Liver (tissue), 9 donors: ENCODE measurements around the gene OR4B1. TPM values are rescaled to one million over a fixed set of nuclear protein-coding genes. Genes with fewer than 3 reads are reported as not detected.

Source experiments
- DNase-seq: peaks from one replicate; pipeline ENCODE4 v3.0.0-alpha.2; 2017; ENCODE audit warnings: low spot score
- H3K27ac ChIP-seq, 2 donors: one replicate each; pipeline ENCODE4 v1.7.0; 2013; ENCODE audit warnings: inconsistent platforms in 2 of 2, low read length in 2 of 2, control low read depth in 1 of 2, low read depth in 1 of 2, mild to moderate bottlenecking in 1 of 2
- H3K27me3 ChIP-seq, 4 donors: one replicate each; pipeline versions ENCODE4 v1.6.1 to v1.7.0; 2013; ENCODE audit warnings: low read length in 3 of 4, inconsistent platforms in 1 of 4, mild to moderate bottlenecking in 1 of 4, moderate library complexity in 1 of 4; ENCODE audit not compliant: control insufficient read depth in 4 of 4, insufficient read depth in 4 of 4
- H3K36me3 ChIP-seq, 4 donors: one replicate each; pipeline versions ENCODE4 v1.6.1 to v1.7.0; 2013; ENCODE audit warnings: low read length in 3 of 4, mild to moderate bottlenecking in 3 of 4, low read depth in 1 of 4, moderate library complexity in 1 of 4; ENCODE audit not compliant: control insufficient read depth in 4 of 4, insufficient read depth in 3 of 4
- H3K4me1 ChIP-seq, 4 donors: one replicate each; pipeline versions ENCODE4 v1.6.1 to v1.7.0; 2013; ENCODE audit warnings: low read length in 3 of 4, mild to moderate bottlenecking in 3 of 4, moderate library complexity in 1 of 4; ENCODE audit not compliant: control insufficient read depth in 4 of 4, insufficient read depth in 4 of 4
- H3K4me3 ChIP-seq, 3 donors: one replicate each; pipeline versions ENCODE4 v1.6.1 to v1.7.0; 2013; ENCODE audit warnings: low read length in 3 of 3, control low read depth in 1 of 3, low read depth in 1 of 3, mild to moderate bottlenecking in 1 of 3
- H3K9ac ChIP-seq, 2 donors: one replicate each; pipeline ENCODE4 v1.7.0; 2013; ENCODE audit warnings: low read length in 2 of 2, mild to moderate bottlenecking in 2 of 2, moderate library complexity in 2 of 2, control low read depth in 1 of 2, low read depth in 1 of 2
- H3K9me3 ChIP-seq, 4 donors: one replicate each; pipeline versions ENCODE4 v1.6.1 to v1.7.0; 2013; ENCODE audit warnings: low read length in 3 of 4; ENCODE audit not compliant: control insufficient read depth in 4 of 4
- ATF3 ChIP-seq: IDR thresholded peaks from 2 replicates; pipeline ENCODE4 v1.6.1; 2016; ENCODE audit warnings: antibody characterized with exemption
- CTCF ChIP-seq: fragments of 150-350 bp; IDR thresholded peaks from 2 replicates; pipeline ENCODE4 v1.5.1; 2017; ENCODE audit warnings: improper control_type of control experiment, low read depth, low read length; ENCODE audit not compliant: missing input control
- FOXA2 ChIP-seq: IDR thresholded peaks from 2 replicates; pipeline ENCODE4 v1.6.1; 2016; ENCODE audit warnings: antibody characterized with exemption
- GABPA ChIP-seq, 2 donors: IDR thresholded peaks in 1 of 2; conservative IDR thresholded peaks in 1 of 2; 2 replicates each; pipeline ENCODE4 v1.6.1; 2016; ENCODE audit warnings: antibody characterized with exemption in 2 of 2, mild to moderate bottlenecking in 1 of 2, moderate library complexity in 1 of 2
- HNF4G ChIP-seq: IDR thresholded peaks from 2 replicates; pipeline ENCODE4 v1.6.1; 2016; ENCODE audit warnings: antibody characterized with exemption
- JUND ChIP-seq, 2 donors: IDR thresholded peaks; 2 replicates each; pipeline ENCODE4 v1.6.1; 2016; ENCODE audit warnings: antibody characterized with exemption in 2 of 2
- NR2F2 ChIP-seq: IDR thresholded peaks from 2 replicates; pipeline ENCODE4 v1.6.1; 2016; ENCODE audit warnings: antibody characterized with exemption
- RAD21 ChIP-seq, 2 donors: IDR thresholded peaks; 2 replicates each; pipeline ENCODE4 v1.6.1; 2016; ENCODE audit warnings: antibody characterized with exemption in 2 of 2, mild to moderate bottlenecking in 2 of 2
- YY1 ChIP-seq: IDR thresholded peaks from 2 replicates; pipeline ENCODE4 v1.6.1; 2016; ENCODE audit warnings: antibody characterized with exemption, mild to moderate bottlenecking
- ZBTB33 ChIP-seq: IDR thresholded peaks from 2 replicates; pipeline ENCODE4 v1.6.1; 2016; ENCODE audit warnings: antibody characterized with exemption
- WGBS: extraction: QIAGEN DNeasy Blood & Tissue Kit; methylation state at CpG from one replicate; pipeline ENCODE4 v1.1.7; 2013; 5-methylcytosine and 5-hydroxymethylcytosine counted together
- polyA plus RNA-seq, 2 donors: library from polyadenylated mRNA; stranded (reverse) in 1 of 2; unstranded in 1 of 2; fragments of 200-250 nt in 1 of 2; fragments of >200 nt in 1 of 2; fragmentation: Nextera tagmentation in 1 of 2; extraction: Ambion mirVana in 1 of 2; gene quantifications; one replicate each; pipeline versions ENCODE4 v1.2.1 to v1.2.3, GENCODE V29; 2013 to 2015
- total RNA-seq, 2 donors: library from RNA; depleted of rRNA; stranded (reverse); fragments of >200 nt; gene quantifications; one replicate each; pipeline ENCODE4 v1.2.3, GENCODE V29; 2014
- donor health status: healthy.
- donor health status: healthy.
- donor health status: healthy.
- donor health status: healthy.
- donor health status: healthy.

The OR4B1 gene
- total and polyA plus RNA-seq, 4 donors = not detected

DNA sequence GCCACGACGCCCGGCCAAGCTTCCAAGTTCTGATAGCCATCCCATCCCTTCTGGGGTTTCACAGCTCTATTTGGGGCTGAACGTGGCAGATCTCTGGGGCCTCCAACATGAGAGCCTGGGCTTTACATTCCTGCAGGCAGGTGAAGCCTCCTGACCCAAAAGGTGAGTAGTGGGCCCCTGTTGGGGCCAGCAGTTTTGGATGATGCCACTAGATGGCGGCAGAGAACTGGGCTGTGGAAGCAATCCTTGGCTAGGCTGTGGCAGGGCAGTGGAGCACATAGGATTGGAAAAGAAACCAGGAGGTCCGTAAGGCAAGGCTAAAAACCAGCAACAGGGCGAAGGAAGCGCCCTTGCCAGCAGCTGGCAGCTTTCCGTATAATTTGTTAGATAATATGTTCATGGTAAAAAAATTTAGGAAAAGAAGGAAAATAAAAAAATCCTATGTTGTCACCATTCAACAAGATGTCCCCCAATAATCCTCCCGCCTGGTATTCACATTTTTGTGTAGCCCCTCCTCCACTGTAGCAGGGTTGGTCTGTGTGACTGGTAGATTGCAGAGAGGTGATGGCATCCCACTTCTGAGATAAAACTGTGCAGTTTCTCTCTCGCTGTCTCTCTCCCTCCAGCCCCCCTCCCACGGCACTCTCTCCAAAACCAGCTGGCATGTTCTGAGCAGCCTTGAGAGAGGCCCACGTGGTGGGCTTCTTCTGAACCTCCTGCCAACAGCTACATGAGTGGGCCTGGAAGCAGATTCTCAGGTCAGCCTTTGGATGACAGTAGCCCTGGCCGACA, 43.6 kb upstream of the OR4B1 start:
- no peak overlapping the region for H3K4me3 ChIP-seq
- peaks cover 0 to 3% (median 1%) of the 10 kb centered on the region in 4 donors for H3K36me3 ChIP-seq
- H3K4me1 ChIP-seq = no peaks in the 10 kb centered on the region
- H3K9ac ChIP-seq = no peak overlapping the region
- H3K27me3 ChIP-seq = no peaks in the 10 kb centered on the region
- TF ChIP-seq ATF3 = no peak
- TF ChIP-seq CTCF = peak; percentile 87
- TF ChIP-seq GABPA (IDR thresholded peaks at IDR 0.05 in 1 of 2, conservative IDR thresholded peaks at IDR 0.05 in 1 of 2) = no peak
- TF ChIP-seq RAD21 (IDR thresholded peaks at IDR 0.05) = peak; percentile 84 to 88
- TF ChIP-seq ZBTB33 = no peak
- no peak for TF ChIP-seq JUND (IDR thresholded peaks at IDR 0.05)
- H3K9me3 ChIP-seq = no peaks in the 10 kb centered on the region
- DNase-seq = peak; percentile 60
- no peak overlapping the region for H3K27ac ChIP-seq
- 49% methylated on average over 14 of the region's 14 CpGs for WGBS

- 87% methylated on average over 4 of the region's 4 CpGs for WGBS
- Histone ChIP-seq H3K4me3 (no peak overlapping the region), H3K27me3 (no peaks in the 10 kb centered on the region), H3K36me3 (no peaks in the 10 kb centered on the region), H3K27ac (no peak overlapping the region), H3K4me1 (no peaks in the 10 kb centered on the region), H3K9me3 (no peaks in the 10 kb centered on the region), H3K9ac (no peak overlapping the region)
- TF ChIP-seq FOXA2 = no peak
- no peak for TF ChIP-seq NR2F2
- no peak for TF ChIP-seq ATF3
- no peak for TF ChIP-seq YY1
- DNase-seq = no peak
Observed at GRCh38 chr11:48177661-48178060, 38.9 kb upstream of the OR4B1 start.

- WGBS = 81% methylated on average over 6 of the region's 6 CpGs
- Histone ChIP-seq H3K9me3 (no peaks in the 10 kb centered on the region), H3K36me3 (no peaks in the 10 kb centered on the region), H3K9ac (no peak overlapping the region), H3K4me3 (no peak overlapping the region), H3K27ac (no peak overlapping the region), H3K27me3 (no peaks in the 10 kb centered on the region), H3K4me1 (no peaks in the 10 kb centered on the region)
- DNase-seq = no peak
- TF ChIP-seq NR2F2 (no peak), JUND (IDR thresholded peaks at IDR 0.05) (no peak), HNF4G (no peak)
Observed at GRCh38 chr11:48180627-48181026, 36.0 kb upstream of the OR4B1 start.
